GM12891 (cell line): Measurements from ENCODE around the gene FETUB.

Experiments used
- POLR2A ChIP-seq: IDR thresholded peaks from 2 replicates; pipeline ENCODE4 v1.6.1; 2011; ENCODE audit warnings: low read depth, low read length, control low read depth
- POLR2AphosphoS5 ChIP-seq: IDR thresholded peaks from 2 replicates; pipeline ENCODE4 v1.6.1; 2011; ENCODE audit warnings: low read depth, low read length, control low read depth

DNA sequence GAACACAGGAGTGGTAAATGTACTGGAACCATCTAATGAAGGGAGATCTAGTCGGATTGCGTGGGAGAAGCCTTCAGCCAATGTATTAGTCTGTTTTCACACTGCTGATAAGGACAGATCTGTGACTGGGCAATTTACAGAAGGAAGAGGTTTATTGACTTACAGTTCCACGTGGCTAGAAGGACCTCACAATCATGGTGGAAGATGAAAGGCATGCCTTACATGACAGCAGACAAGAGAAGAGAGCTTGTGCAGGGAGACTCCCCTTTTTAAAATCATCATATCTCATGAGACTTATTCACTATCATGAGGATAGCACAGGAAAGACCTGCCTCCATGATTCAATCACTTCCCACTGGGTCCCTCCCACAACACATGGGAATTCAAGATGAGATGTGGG, 42.6 kb downstream of the FETUB start:
- TF ChIP-seq POLR2A (no peak), POLR2AphosphoS5 (no peak)
